IMR-90 (cell line): Measurements from ENCODE around the gene TRIO. TPM values are rescaled to one million over a fixed set of nuclear protein-coding genes. Genes with fewer than 3 reads are reported as not detected.
A peak's percentile ranks its signal among the peaks of the same experiment; 100 is the strongest.

Experiments
- ATAC-seq: fragments of 200-7000 bp; cut with Tn5 transposase; 2 replicates; pipeline ENCODE4 v1.9.1; 2020; ENCODE audit warnings: low read depth, mild to moderate bottlenecking, moderate library complexity
- BruUV-seq: library from RNA; stranded (reverse); fragments of 400-500 nt; replicated peaks from 2 replicates; lab custom pipeline; 2021; lab: Mats Ljungman, UMichigan
- CTCF ChIA-PET: fragments of 300-600 bp; formaldehyde crosslinking; extraction: SDS; loops from one replicate; lab custom pipeline; 2021; ENCODE audit warnings: antibody characterized with exemption; lab: Yijun Ruan, JAX
- POLR2A ChIA-PET: fragments of 300-600 bp; sonication (Branson Sonifier 250); formaldehyde crosslinking; loops from one replicate; lab custom pipeline; 2022; ENCODE audit warnings: antibody characterized with exemption; ENCODE audit not compliant: unreplicated experiment; lab: Charles Lee
- DNase-seq: peaks from one replicate; pipeline ENCODE4 v3.0.0; 2013
- H2AFZ ChIP-seq: replicated peaks from 2 replicates; pipeline ENCODE3; 2013; ENCODE audit warnings: low read length, mild to moderate bottlenecking; ENCODE audit not compliant: poor library complexity
- H2AK5ac ChIP-seq: 2 replicates; pipeline ENCODE4 v1.6.1; 2013; ENCODE audit warnings: low read depth, low read length, inconsistent platforms
- H2AK9ac ChIP-seq: replicated peaks from 2 replicates; pipeline ENCODE3; 2013; ENCODE audit warnings: mild to moderate bottlenecking, low read depth, low read length, moderate library complexity; ENCODE audit not compliant: poor library complexity
- H2BK120ac ChIP-seq: 2 replicates; pipeline ENCODE4 v1.6.1; 2013; ENCODE audit warnings: low read depth, low read length, inconsistent platforms
- H2BK15ac ChIP-seq: 3 replicates; pipeline ENCODE4 v1.6.1; 2013; ENCODE audit warnings: low read depth, low read length, inconsistent platforms
- H2BK20ac ChIP-seq: 2 replicates; pipeline ENCODE4 v1.6.1; 2013; ENCODE audit warnings: low read depth, mild to moderate bottlenecking, inconsistent platforms, low read length, moderate library complexity
- H2BK5ac ChIP-seq: 2 replicates; pipeline ENCODE4 v1.6.1; 2013; ENCODE audit warnings: mild to moderate bottlenecking, low read depth, low read length, inconsistent platforms; ENCODE audit not compliant: poor library complexity, severe bottlenecking
- H3K14ac ChIP-seq: replicated peaks from 2 replicates; pipeline ENCODE4 v1.6.1; 2013; ENCODE audit warnings: low read depth, low read length, inconsistent platforms
- H3K18ac ChIP-seq: 2 replicates; pipeline ENCODE4 v1.6.1; 2013; ENCODE audit warnings: low read depth, low read length, control low read depth
- H3K23ac ChIP-seq: 2 replicates; pipeline ENCODE4 v1.6.1; 2013; ENCODE audit warnings: low read depth, low read length, inconsistent platforms
- H3K27ac ChIP-seq: 2 replicates; pipeline ENCODE4 v1.5.1; 2013; ENCODE audit warnings: mild to moderate bottlenecking, control low read depth, low read length; ENCODE audit not compliant: insufficient read depth
- H3K27me3 ChIP-seq: 2 replicates; pipeline ENCODE4 v1.6.1; 2013; ENCODE audit warnings: low read length; ENCODE audit not compliant: control insufficient read depth, insufficient read depth
- H3K36me3 ChIP-seq: 2 replicates; pipeline ENCODE4 v1.6.1; 2013; ENCODE audit warnings: low read length, mixed read lengths; ENCODE audit not compliant: control insufficient read depth, insufficient read depth
- H3K4ac ChIP-seq: 2 replicates; pipeline ENCODE4 v1.6.1; 2013; ENCODE audit warnings: low read depth, low read length, inconsistent platforms
- H3K4me1 ChIP-seq: 2 replicates; pipeline ENCODE4 v1.6.1; 2013; ENCODE audit warnings: low read length, mixed read lengths; ENCODE audit not compliant: control insufficient read depth, insufficient read depth
- H3K4me2 ChIP-seq: 2 replicates; pipeline ENCODE4 v1.6.1; 2013; ENCODE audit warnings: low read depth, mild to moderate bottlenecking, control low read depth, low read length, moderate library complexity
- H3K4me3 ChIP-seq: 2 replicates; pipeline ENCODE4 v1.5.1; 2013; ENCODE audit warnings: low read depth, mild to moderate bottlenecking, control low read depth, low read length, moderate library complexity; ENCODE audit not compliant: insufficient read depth
- H3K56ac ChIP-seq: 2 replicates; pipeline ENCODE4 v1.6.1; 2013; ENCODE audit warnings: low read length, inconsistent platforms; ENCODE audit not compliant: insufficient read depth; ENCODE audit errors: extremely low read depth
- H3K79me1 ChIP-seq, 2 experiments: 2 replicates each; pipeline ENCODE4 v1.6.1; 2013; ENCODE audit warnings: low read length in 2 of 2, inconsistent platforms in 1 of 2, low read depth in 1 of 2
- H3K9ac ChIP-seq: 2 replicates; pipeline ENCODE4 v1.6.1; 2013; ENCODE audit warnings: low read depth, low read length, control low read depth
- H3K9me1 ChIP-seq: 2 replicates; pipeline ENCODE4 v1.6.1; 2013; ENCODE audit warnings: low read length, inconsistent platforms; ENCODE audit not compliant: insufficient read depth
- H3K9me3 ChIP-seq: 2 replicates; pipeline ENCODE4 v1.6.1; 2013; ENCODE audit warnings: low read length; ENCODE audit not compliant: control insufficient read depth, insufficient read depth
- H4K20me1 ChIP-seq: 2 replicates; pipeline ENCODE4 v1.6.1; 2013; ENCODE audit warnings: low read length, inconsistent platforms; ENCODE audit not compliant: insufficient read depth
- H4K5ac ChIP-seq: 2 replicates; pipeline ENCODE4 v1.6.1; 2013; ENCODE audit warnings: mild to moderate bottlenecking, low read depth, low read length, control low read depth
- H4K8ac ChIP-seq, 2 experiments: 2 replicates each; pipeline ENCODE4 v1.6.1; 2013; ENCODE audit warnings: low read depth in 2 of 2, low read length in 2 of 2, control low read depth in 1 of 2, inconsistent platforms in 1 of 2
- H4K91ac ChIP-seq: 2 replicates; pipeline ENCODE4 v1.6.1; 2013; ENCODE audit warnings: low read depth, low read length, inconsistent platforms; ENCODE audit not compliant: insufficient read depth
- CTCF ChIP-seq: conservative IDR thresholded peaks from 2 replicates; pipeline ENCODE4 v1.5.1; 2012; ENCODE audit warnings: mild to moderate bottlenecking, low read depth, low read length, improper control_type of control experiment
- MAZ ChIP-seq: IDR thresholded peaks from 2 replicates; pipeline ENCODE4 v1.6.1; 2012; ENCODE audit warnings: low read depth, mild to moderate bottlenecking, low read length, improper control_type of control experiment, moderate library complexity, borderline replicate concordance
- NFE2L2 ChIP-seq: fragments of 150-350 bp; IDR thresholded peaks from 2 replicates; pipeline ENCODE4 v1.6.1; 2016; ENCODE audit warnings: low read depth, mild to moderate bottlenecking, low read length
- POLR2A ChIP-seq: IDR thresholded peaks from 2 replicates; pipeline ENCODE4 v1.6.1; 2012; ENCODE audit warnings: mild to moderate bottlenecking, low read depth, low read length
- RAD21 ChIP-seq: IDR thresholded peaks from 2 replicates; pipeline ENCODE4 v1.6.1; 2012; ENCODE audit warnings: low read length, improper control_type of control experiment
- SMC3 ChIP-seq: fragments of 150-350 bp; IDR thresholded peaks from 2 replicates; pipeline ENCODE4 v1.6.1; 2016; ENCODE audit warnings: low read depth, mild to moderate bottlenecking, antibody characterized with exemption, low read length, moderate library complexity
- WGBS, 2 experiments: methylation state at CpG; one replicate each; pipeline versions ENCODE4 v1.1.5 to v1.1.7; 2013; ENCODE audit warnings: missing lambda C conversion rate in 2 of 2; ENCODE audit not compliant: insufficient read length in 1 of 2; ENCODE audit errors: extremely low coverage in 2 of 2; 5-methylcytosine and 5-hydroxymethylcytosine counted together
- dilution Hi-C: fragments of 300-500 bp; cut with HindIII; formaldehyde crosslinking; loops from one replicate; pipeline ENCODE4 v1.14.3; 2018; ENCODE audit warnings: low sequenced_read_pairs; ENCODE audit not compliant: unreplicated experiment
- in situ Hi-C: fragments of 300-500 bp; cut with MboI; formaldehyde crosslinking; loops from 3 replicates; pipeline ENCODE4 v1.14.3; 2019; ENCODE audit warnings: low sequenced_read_pairs, inconsistent platforms, mixed read lengths
- intact Hi-C: fragments of 100-400 bp; cut with micrococcal nuclease; formaldehyde crosslinking; loops from 2 replicates; pipeline ENCODE4 v1.10.0; 2022
- polyA plus RNA-seq, 3 experiments: library from polyadenylated mRNA; depleted of rRNA; stranded (reverse); fragments of >200 nt; gene quantifications; 2 replicates each; pipeline ENCODE4 v1.2.3, GENCODE V29; 2012; ENCODE audit warnings: low replicate concordance in 1 of 3
- total RNA-seq: library from RNA; depleted of rRNA; stranded (reverse); fragments of >200 nt; gene quantifications from 2 replicates; pipeline ENCODE4 v1.2.3, GENCODE V29; 2012
- TF ChIP-seq, protein P1 (sequence below): fragments of 150-350 bp; IDR thresholded peaks from 2 replicates; pipeline ENCODE4 v1.6.1; 2016; ENCODE audit warnings: low read depth, mild to moderate bottlenecking, low read length, moderate library complexity, borderline replicate concordance

Gene TRIO
- total and polyA plus RNA-seq, 2 of the 4 experiments (the other 2 are of a cell fraction) = 206 to 522 TPM

DNA sequence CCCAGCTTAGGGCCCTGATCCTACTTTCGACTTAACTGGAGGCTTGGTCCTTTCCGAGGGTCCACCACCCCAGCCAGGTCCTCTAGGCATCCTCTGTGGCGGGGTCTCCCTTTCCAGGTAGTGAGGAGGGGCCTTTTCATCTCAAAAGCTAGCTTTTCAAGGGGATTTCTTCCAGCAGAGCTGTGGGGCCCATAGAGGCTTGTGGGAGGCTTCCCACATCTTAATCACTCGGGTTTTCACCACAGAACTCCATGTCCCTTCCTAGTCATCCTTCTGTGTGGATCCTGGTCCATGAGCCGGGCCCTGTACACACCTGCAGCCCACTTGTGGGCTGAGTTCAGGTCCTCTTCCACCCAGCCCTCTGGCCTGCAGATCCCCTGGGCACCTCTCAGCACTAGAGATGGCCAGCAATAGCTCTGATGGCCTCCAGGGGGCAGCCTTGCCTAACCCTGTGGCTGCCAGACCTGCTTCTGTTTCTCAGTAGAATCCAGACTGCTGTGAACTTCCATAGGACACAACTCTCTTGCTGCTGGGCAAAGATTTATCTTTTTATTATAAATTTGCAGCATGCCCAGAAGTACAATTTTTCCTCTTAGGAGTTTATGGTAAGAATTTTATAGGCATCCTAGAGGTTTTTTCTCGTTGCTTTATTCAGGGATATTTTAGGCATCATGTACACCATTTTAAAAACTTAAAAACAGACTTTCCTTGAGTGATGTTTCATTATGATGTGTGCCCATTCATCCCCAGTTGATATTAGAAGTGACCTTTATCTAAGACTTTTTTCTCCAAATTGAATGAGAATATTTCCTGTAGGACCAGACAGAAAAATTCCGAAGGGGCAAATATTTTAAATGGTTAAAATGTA, 208.9 kb downstream of the TRIO start:
- no peak overlapping the region for H2BK15ac ChIP-seq
- H3K9me1 ChIP-seq = peaks cover 29% of the 10 kb centered on the region
- H3K27ac ChIP-seq = no peak overlapping the region
- no peak overlapping the region for H3K18ac ChIP-seq
- no peak overlapping the region for H2AK9ac ChIP-seq
- H2BK5ac ChIP-seq = no peak overlapping the region
- 40% methylated on average over 1 of the region's 7 CpGs; no CpG with 5 or more reads in 1 of the 2 experiments for WGBS, 2 experiments
- peaks cover 94% of the 10 kb centered on the region for H4K20me1 ChIP-seq
- ATAC-seq = peak; percentile 76
- H3K23ac ChIP-seq = no peak overlapping the region
- peaks cover 48 to 89% of the 10 kb centered on the region in 2 experiments for H3K79me1 ChIP-seq
- no peak overlapping the region for H3K4me2 ChIP-seq
- no TSS peak for BruUV-seq
- ChIA-PET CTCF (interaction anchor here (1.0 to 1.4 kb wide), 3 partner anchors 10 to 14 kb away, joined by 3 to 6 read pairs (median 5); no protein-coding TSS in a partner anchor), POLR2A (no interaction called here)
- no peak overlapping the region for H4K5ac ChIP-seq
- intact Hi-C loops (no loop called here), dilution Hi-C loops (no loop called here), in situ Hi-C loops (no loop called here)
- TF ChIP-seq MAZ = no peak
- peak; percentile 34 for TF ChIP-seq SMC3
- TF ChIP-seq RAD21 = peak; percentile 49
- no peak for TF ChIP-seq POLR2A
- TF ChIP-seq NFE2L2 = no peak
- TF ChIP-seq, protein P1, sequence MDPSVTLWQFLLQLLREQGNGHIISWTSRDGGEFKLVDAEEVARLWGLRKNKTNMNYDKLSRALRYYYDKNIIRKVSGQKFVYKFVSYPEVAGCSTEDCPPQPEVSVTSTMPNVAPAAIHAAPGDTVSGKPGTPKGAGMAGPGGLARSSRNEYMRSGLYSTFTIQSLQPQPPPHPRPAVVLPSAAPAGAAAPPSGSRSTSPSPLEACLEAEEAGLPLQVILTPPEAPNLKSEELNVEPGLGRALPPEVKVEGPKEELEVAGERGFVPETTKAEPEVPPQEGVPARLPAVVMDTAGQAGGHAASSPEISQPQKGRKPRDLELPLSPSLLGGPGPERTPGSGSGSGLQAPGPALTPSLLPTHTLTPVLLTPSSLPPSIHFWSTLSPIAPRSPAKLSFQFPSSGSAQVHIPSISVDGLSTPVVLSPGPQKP = no peak
- TF ChIP-seq CTCF = peak; percentile 74
- H3K4me1 ChIP-seq = peaks cover 26% of the 10 kb centered on the region
- no peak overlapping the region for H2BK20ac ChIP-seq
- H4K91ac ChIP-seq = no peak overlapping the region
- no peak overlapping the region for H3K56ac ChIP-seq
- no peak overlapping the region for H3K4ac ChIP-seq
- H2AFZ ChIP-seq = no peak overlapping the region
- no peaks in the 10 kb centered on the region for H3K27me3 ChIP-seq
- H4K8ac ChIP-seq = no peak overlapping the region
- peak; percentile 70 for DNase-seq
- H3K9me3 ChIP-seq = no peaks in the 10 kb centered on the region
- H2BK120ac ChIP-seq = no peak overlapping the region
- no peak overlapping the region for H3K9ac ChIP-seq
- H3K36me3 ChIP-seq = peaks cover 53% of the 10 kb centered on the region
- H3K4me3 ChIP-seq = no peak overlapping the region
- H3K14ac ChIP-seq = no peak overlapping the region
- no peak overlapping the region for H2AK5ac ChIP-seq
